NB4 (cell line): Measurements from ENCODE around the gene MAT2A.

Source experiments
- DNase-seq: peaks from one replicate; pipeline ENCODE4 v3.0.0; 2010; ENCODE audit warnings: low read depth
- H3K4me3 ChIP-seq: one replicate; pipeline ENCODE4 v1.5.1; 2011; ENCODE audit warnings: mild to moderate bottlenecking, low read depth, low read length, moderate library complexity
- MYC ChIP-seq: IDR thresholded peaks from 2 replicates; pipeline ENCODE4 v1.6.1; 2011; ENCODE audit warnings: low read depth, low read length
- POLR2A ChIP-seq: IDR thresholded peaks from 2 replicates; pipeline ENCODE4 v1.6.1; 2011; ENCODE audit warnings: mild to moderate bottlenecking; ENCODE audit not compliant: insufficient read length; ENCODE audit errors: extremely low read depth
- TF ChIP-seq, protein P1 (sequence below): IDR thresholded peaks from one replicate; pipeline ENCODE4 v1.5.1; 2012; ENCODE audit warnings: low read depth, low read length
- TF ChIP-seq, protein P2 (sequence below): IDR thresholded peaks from 2 replicates; pipeline ENCODE4 v1.6.1; 2011; ENCODE audit warnings: low read depth, low read length

The MAT2A gene

DNA sequence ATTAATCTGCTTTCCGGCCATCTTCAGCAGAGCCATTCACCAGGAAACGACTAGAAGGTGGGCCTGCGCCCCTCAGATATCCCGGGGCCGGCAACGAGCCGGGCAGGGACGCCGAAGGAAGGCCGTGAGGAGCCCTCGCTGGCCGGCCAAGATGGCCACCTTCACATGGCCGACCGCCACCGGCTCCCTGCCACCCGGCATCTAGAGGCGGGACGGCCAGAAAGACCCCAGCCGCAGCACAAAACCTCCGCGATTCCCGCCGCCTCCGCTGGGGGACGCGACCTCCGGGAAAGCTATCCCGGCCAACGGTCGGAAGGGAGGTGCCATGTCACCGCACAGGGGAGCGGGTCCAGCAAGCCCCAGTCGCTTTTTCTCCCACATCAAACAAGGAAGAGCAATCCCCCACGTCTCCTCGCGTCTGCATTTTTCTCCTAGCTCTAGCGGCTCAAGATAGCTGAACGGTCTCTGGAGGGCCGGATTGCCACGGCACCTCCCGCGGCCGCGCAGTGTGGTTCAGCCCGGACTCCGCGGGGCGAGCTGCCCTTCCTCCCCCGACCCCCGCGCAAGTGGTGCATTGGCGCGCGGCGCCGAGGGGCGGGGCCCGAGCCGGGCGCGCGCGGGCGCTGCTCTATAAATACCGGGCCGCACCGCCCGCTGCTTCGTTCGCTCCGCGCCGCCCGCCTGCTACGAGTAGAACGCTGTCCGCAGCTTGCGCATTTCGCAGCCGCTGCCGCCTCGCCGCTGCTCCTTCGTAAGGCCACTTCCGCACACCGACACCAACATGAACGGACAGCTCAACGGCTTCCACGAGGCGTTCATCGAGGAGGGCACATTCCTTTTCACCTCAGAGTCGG is at the start of gene MAT2A:
MAT2A (plus strand) TSS at position 662 of the 854 bp plus-strand sequence; CDS start at position 782, 120 bp downstream.
- peak within 1 kb of the TSS; percentile 99 for H3K4me3 ChIP-seq
- peak; percentile 98 for DNase-seq
- TF ChIP-seq MYC (peak; percentile 98), POLR2A (peak; percentile 100)
- TF ChIP-seq, protein P1, sequence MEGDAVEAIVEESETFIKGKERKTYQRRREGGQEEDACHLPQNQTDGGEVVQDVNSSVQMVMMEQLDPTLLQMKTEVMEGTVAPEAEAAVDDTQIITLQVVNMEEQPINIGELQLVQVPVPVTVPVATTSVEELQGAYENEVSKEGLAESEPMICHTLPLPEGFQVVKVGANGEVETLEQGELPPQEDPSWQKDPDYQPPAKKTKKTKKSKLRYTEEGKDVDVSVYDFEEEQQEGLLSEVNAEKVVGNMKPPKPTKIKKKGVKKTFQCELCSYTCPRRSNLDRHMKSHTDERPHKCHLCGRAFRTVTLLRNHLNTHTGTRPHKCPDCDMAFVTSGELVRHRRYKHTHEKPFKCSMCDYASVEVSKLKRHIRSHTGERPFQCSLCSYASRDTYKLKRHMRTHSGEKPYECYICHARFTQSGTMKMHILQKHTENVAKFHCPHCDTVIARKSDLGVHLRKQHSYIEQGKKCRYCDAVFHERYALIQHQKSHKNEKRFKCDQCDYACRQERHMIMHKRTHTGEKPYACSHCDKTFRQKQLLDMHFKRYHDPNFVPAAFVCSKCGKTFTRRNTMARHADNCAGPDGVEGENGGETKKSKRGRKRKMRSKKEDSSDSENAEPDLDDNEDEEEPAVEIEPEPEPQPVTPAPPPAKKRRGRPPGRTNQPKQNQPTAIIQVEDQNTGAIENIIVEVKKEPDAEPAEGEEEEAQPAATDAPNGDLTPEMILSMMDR = peak; percentile 82
- TF ChIP-seq, protein P2, sequence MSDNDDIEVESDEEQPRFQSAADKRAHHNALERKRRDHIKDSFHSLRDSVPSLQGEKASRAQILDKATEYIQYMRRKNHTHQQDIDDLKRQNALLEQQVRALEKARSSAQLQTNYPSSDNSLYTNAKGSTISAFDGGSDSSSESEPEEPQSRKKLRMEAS = peak; percentile 86

DNA sequence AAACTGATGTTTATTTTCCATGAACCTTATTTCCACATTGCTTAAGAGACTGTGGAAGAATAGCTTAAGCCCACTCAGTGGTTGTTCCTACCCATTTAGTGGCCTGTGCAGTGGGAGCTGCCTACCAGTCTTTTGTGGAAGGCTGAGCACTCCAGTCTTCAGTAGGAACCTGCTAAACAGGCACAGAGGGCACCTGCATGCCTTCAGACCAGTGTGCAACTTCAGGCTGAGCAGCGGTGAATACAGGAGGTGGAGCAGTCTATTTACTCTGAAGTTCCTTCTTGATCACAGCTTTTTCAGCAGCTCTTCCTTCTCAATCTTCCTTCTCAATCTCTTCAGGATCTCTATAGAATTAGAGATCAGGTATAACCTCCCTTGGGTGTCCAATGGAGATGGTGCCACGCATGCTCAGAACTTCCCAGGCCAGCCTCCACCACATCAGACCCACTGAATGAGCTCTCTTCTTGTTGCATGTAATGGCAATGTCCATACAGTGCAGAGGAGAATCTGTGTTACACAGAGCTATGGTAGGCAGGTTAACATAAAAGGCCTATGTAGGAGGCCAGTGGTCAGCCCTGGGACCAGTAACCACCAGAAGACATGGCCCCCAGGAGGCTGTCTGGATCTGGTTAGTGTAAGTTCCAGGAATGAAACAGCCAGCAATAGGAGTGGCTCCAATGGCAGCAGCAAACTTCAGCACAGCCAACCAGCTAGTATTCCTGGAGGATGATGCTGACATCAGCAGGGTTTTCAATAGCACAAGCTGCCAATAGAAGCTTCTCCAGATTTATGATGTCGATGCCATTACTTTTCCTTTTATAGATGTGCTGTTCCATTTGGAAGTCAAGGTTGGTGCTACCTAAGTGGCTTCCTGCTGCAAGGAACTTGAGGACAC is 47.9 kb upstream of the MAT2A start:
- TF ChIP-seq, protein P1 = no peak
- H3K4me3 ChIP-seq = no peak overlapping the region
- no peak for DNase-seq

DNA sequence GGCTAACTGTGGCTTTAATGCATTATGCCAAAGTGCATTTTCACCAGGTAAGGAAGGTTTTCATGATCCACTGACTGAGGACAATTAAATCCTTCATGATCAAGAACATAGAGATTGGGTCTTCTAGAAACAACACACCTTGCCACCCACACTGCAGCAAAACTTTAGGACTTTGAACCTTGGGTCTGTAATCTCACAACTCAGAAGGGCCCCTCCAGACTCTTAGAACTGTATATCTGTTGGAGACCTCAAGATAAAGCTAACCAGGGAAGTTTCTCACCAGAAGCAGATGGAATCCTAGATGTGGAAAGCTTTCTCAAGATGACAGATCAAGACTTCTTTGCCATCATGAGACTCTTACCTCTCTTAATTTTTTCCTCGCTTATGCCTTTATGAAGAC is 42.5 kb upstream of the MAT2A start:
- H3K4me3 ChIP-seq = no peak overlapping the region
- DNase-seq = no peak
- TF ChIP-seq POLR2A = no peak
- TF ChIP-seq, protein P2 = no peak
- TF ChIP-seq, protein P1 = no peak
- TF ChIP-seq MYC = no peak

DNA sequence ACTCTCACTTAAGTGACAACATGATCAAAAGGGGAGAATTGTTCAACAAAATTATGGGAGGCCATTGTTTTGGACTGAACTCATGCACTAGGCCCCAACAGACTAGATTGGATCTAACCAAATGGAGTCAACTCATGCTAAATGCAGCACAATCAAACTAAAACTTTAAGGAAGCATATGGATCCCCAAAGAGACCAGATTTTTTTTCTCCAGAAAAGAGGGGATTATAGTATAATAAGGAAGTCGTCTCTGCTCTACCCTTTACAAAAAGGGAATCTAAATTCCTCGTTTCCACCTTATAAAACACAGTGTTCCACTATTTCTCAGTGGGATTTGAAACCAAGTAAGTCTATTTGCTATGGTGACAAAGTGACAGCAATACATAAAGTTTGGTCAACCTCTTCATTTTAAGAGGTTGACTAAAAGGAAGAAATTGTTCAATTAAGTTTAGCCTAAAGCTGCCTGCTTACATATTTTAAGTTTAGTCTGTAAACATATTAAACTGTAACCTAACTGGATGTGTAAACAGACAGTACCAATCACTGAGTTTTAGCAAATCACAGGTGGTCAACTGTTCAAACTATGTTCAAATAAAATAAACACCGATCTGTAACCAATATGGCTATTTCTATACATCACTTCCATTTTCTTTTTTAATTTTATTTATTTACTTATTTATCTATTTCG is 40.9 kb upstream of the MAT2A start:
- no peak for DNase-seq
- H3K4me3 ChIP-seq = no peak overlapping the region
- TF ChIP-seq, protein P2 = no peak
- TF ChIP-seq POLR2A (no peak), MYC (no peak)
- TF ChIP-seq, protein P1 = no peak

DNA sequence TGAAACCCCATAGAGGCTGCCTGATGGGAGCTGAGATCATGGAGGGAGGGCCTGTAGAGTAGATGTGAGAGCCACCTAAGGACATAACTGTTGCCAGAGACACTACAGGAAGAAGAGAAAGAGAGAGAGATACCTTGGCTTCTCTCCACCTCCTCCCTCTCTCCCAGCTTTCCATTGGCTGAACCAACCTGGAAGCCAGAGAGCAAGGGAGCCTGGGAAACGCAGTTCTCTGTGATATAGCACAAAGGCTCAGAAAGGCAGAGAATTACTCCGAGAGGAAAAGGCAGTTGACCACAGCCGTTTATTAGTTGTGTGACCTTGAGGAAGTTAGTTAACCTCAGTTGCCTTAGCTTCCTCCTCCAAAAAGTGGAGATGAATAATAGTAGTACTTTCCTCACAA is 37.7 kb upstream of the MAT2A start:
- no peak overlapping the region for H3K4me3 ChIP-seq
- DNase-seq = peak; percentile 98
- TF ChIP-seq POLR2A (peak; percentile 47), MYC (no peak; the same call in 1 of the 2 replicates)
- TF ChIP-seq, protein P2 = no peak
- TF ChIP-seq, protein P1 = no peak
